CD8-positive, alpha-beta memory T cell (primary cell): Measurements from ENCODE around the gene C16orf54. TPM values are rescaled to one million over a fixed set of nuclear protein-coding genes. Genes with fewer than 3 reads are reported as not detected.
"Not testable (repeated sequence)": the region's sequence is repeated elsewhere in the genome, so short reads cannot be mapped to it uniquely, and the experiment has no call there.

Experiments used
- CTCF ChIA-PET: fragments of 350-600 bp; sonication (Branson Sonifier 250); formaldehyde crosslinking; loops from one replicate; lab custom pipeline; 2021; ENCODE audit warnings: antibody characterized with exemption; lab: Charles Lee
- POLR2A ChIA-PET: fragments of 350-600 bp; sonication (Branson Sonifier 250); formaldehyde crosslinking; loops from one replicate; lab custom pipeline; 2021; ENCODE audit warnings: antibody characterized with exemption; lab: Charles Lee
- DNase-seq, 5 donors: peaks; one replicate each; pipeline versions ENCODE4 v3.0.0 to v3.0.0-alpha.2; 2020 to 2022; ENCODE audit warnings: mixed read lengths in 1 of 5
- H3K27ac ChIP-seq: one replicate; pipeline ENCODE4 v1.7.0; 2013; ENCODE audit warnings: low read depth, mild to moderate bottlenecking, low read length, moderate library complexity
- H3K27me3 ChIP-seq: 2 replicates; pipeline ENCODE4 v1.7.0; 2013; ENCODE audit warnings: low read length, mild to moderate bottlenecking; ENCODE audit not compliant: insufficient read depth, poor library complexity, severe bottlenecking
- H3K36me3 ChIP-seq: 2 replicates; pipeline ENCODE4 v1.7.0; 2013; ENCODE audit warnings: mild to moderate bottlenecking, low read length, moderate library complexity; ENCODE audit not compliant: insufficient read depth
- H3K4me1 ChIP-seq: 2 replicates; pipeline ENCODE4 v1.7.0; 2013; ENCODE audit warnings: mild to moderate bottlenecking, low read length, moderate library complexity; ENCODE audit not compliant: insufficient read depth
- H3K4me3 ChIP-seq: 2 replicates; pipeline ENCODE4 v1.7.0; 2013; ENCODE audit warnings: mild to moderate bottlenecking, low read length
- H3K9me3 ChIP-seq: 2 replicates; pipeline ENCODE4 v1.7.0; 2013; ENCODE audit warnings: mild to moderate bottlenecking, low read length
- H3K27ac Mint-ChIP-seq, 8 donors: one replicate each; pipeline ENCODE4 v1.8.0; 2020 to 2021; ENCODE audit warnings: mixed read lengths in 8 of 8, mild to moderate bottlenecking in 6 of 8, inconsistent platforms in 3 of 8, moderate library complexity in 3 of 8
- H3K27me3 Mint-ChIP-seq, 2 donors: one replicate each; pipeline ENCODE4 v1.8.0; 2020 to 2021; ENCODE audit warnings: mixed read lengths in 2 of 2, mild to moderate bottlenecking in 1 of 2, moderate library complexity in 1 of 2
- H3K36me3 Mint-ChIP-seq, 3 donors: one replicate each; pipeline ENCODE4 v1.8.0; 2020 to 2021; ENCODE audit warnings: mixed read lengths in 3 of 3, inconsistent platforms in 1 of 3, mild to moderate bottlenecking in 1 of 3
- H3K4me1 Mint-ChIP-seq, 3 donors: one replicate each; pipeline ENCODE4 v1.8.0; 2020 to 2021; ENCODE audit warnings: mixed read lengths in 3 of 3, inconsistent platforms in 1 of 3, mild to moderate bottlenecking in 1 of 3
- H3K4me3 Mint-ChIP-seq, 7 donors: one replicate each; pipeline ENCODE4 v1.8.0; 2020 to 2021; ENCODE audit warnings: mixed read lengths in 7 of 7, mild to moderate bottlenecking in 6 of 7, moderate library complexity in 4 of 7, inconsistent platforms in 2 of 7
- H3K9me3 Mint-ChIP-seq, 5 donors: one replicate each; pipeline ENCODE4 v1.8.0; 2020 to 2022; ENCODE audit warnings: mixed read lengths in 5 of 5, mild to moderate bottlenecking in 3 of 5, moderate library complexity in 2 of 5, inconsistent platforms in 1 of 5
- polyA plus RNA-seq: library from polyadenylated mRNA; unstranded; fragments of 300-500 nt; fragmentation: Illumina TruSeq; gene quantifications from one replicate; pipeline ENCODE4 v1.2.3, GENCODE V29; 2021
- total RNA-seq, 2 experiments: library from RNA; stranded (reverse); gene quantifications; one replicate each; pipeline ENCODE4 v1.2.3, GENCODE V29; 2021

The C16orf54 gene
- total and polyA plus RNA-seq, 3 experiments from 2014 or later: 32.3 to 45.0 (median 33.3) TPM

DNA sequence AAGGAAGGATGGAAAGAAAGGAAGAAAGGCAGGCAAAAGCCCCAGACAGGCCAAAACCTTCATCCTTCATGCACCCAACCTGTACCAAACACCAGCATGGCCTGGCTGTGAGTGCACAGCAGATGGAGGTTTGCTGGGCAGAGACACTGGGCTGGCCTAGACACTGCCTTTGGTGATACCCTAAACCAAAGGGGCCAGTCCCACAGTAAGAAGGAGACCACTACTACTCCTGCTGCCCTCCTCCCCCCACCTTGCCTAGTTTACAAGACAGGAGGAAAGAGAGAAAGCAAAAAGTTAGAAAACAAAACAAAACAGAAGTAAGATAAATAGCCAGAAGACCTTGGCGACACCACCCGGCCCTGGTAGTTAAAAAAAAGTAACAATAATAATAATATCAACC, 47.7 kb downstream of the C16orf54 start:
- H3K36me3 ChIP-seq: no peaks in the 10 kb centered on the region
- POLR2A ChIA-PET: no interaction called here
- H3K27me3 ChIP-seq: no peaks in the 10 kb centered on the region
- H3K4me3 ChIP-seq: no peak overlapping the region
- no peaks in the 10 kb centered on the region for H3K9me3 Mint-ChIP-seq
- no peak overlapping the region for H3K4me3 Mint-ChIP-seq
- H3K27ac Mint-ChIP-seq: no peak overlapping the region
- DNase-seq: no peak
- no peaks in the 10 kb centered on the region for H3K27me3 Mint-ChIP-seq
- no peak overlapping the region for H3K27ac ChIP-seq
- CTCF ChIA-PET: interaction anchor here (1.2 to 7.1 kb wide), 8 partner anchors 21 to 150 kb away, joined by 3 to 83 read pairs (median 50); partner anchors contain the start of genes KIF22, MVP and PAGR1
- H3K4me1 ChIP-seq: peaks cover 27% of the 10 kb centered on the region
- no peaks in the 10 kb centered on the region for H3K9me3 ChIP-seq
- no peaks in the 10 kb centered on the region for H3K36me3 Mint-ChIP-seq
- H3K4me1 Mint-ChIP-seq: peaks cover 29 to 33% (median 33%) of the 10 kb centered on the region in 3 donors

DNA sequence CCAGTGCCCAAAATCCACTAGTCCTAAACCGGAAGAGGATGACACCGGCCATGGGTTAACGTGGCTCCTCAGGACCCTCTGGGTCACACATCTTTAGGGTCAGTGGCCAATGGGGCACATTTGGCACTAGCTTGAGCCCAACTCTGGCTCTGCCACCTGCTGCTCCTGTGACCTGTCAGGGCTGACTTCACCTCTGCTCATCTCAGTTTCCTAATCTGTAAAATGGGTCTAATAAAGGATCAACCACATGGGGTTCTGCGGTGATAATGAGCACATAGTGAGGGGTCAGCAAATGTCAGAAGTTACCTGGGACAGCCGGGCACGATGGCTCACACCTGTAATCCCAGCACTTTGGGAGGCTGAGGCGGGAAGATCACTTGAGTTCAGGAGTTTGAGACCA, 48.4 kb downstream of the C16orf54 start:
- no peak overlapping the region for H3K27ac ChIP-seq
- H3K27ac Mint-ChIP-seq: peak overlapping the region in 2 of 8 donors; percentile 42 to 84
- DNase-seq: no peak
- no peaks in the 10 kb centered on the region for H3K27me3 Mint-ChIP-seq
- H3K4me1 Mint-ChIP-seq: peaks cover 22 to 27% (median 27%) of the 10 kb centered on the region in 3 donors
- H3K4me3 ChIP-seq: no peak overlapping the region
- no peaks in the 10 kb centered on the region for H3K9me3 ChIP-seq
- no peaks in the 10 kb centered on the region for H3K36me3 Mint-ChIP-seq
- H3K4me1 ChIP-seq: peaks cover 21% of the 10 kb centered on the region
- ChIA-PET CTCF (interaction anchor here (0.9 to 2.2 kb wide), 3 partner anchors 32 to 151 kb away, joined by 3 to 8 read pairs (median 6); no protein-coding TSS in a partner anchor), POLR2A (no interaction called here)
- H3K27me3 ChIP-seq: no peaks in the 10 kb centered on the region
- H3K36me3 ChIP-seq: no peaks in the 10 kb centered on the region
- H3K9me3 Mint-ChIP-seq: no peaks in the 10 kb centered on the region
- peak overlapping the region in 1 of 7 donors; percentile 41 for H3K4me3 Mint-ChIP-seq

DNA sequence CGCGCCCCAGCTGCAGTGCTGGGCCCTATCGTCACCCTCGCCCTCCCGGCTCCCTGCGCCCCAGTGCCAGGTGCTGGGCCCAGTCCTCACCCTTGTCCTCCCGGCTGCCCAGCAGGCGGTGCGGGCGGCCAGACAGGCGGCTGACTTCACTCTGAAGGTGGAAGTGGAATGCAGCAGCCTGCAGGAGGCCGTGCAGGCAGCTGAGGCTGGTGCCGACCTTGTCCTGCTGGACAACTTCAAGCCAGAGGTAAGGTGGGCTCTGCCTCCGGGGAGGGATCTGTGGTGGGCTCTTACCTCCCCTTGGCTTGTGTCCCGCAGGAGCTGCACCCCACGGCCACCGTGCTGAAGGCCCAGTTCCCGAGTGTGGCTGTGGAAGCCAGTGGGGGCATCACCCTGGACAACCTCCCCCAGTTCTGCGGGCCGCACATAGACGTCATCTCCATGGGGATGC, 48.9 kb downstream of the C16orf54 start:
- Mint-ChIP-seq H3K27me3 (no peaks in the 10 kb centered on the region), H3K4me1 (peaks cover 18 to 22% (median 22%) of the 10 kb centered on the region in 3 donors), H3K9me3 (no peaks in the 10 kb centered on the region), H3K36me3 (no peaks in the 10 kb centered on the region), H3K27ac (no peak overlapping the region), H3K4me3 (no peak overlapping the region)
- CTCF ChIA-PET: interaction anchor here (0.7 to 2.2 kb wide), 4 partner anchors 32 to 151 kb away, joined by 3 to 8 read pairs (median 4); partner anchors contain the start of gene PAGR1
- H3K27me3 ChIP-seq: no peaks in the 10 kb centered on the region
- H3K27ac ChIP-seq: no peak overlapping the region
- peaks cover 16% of the 10 kb centered on the region for H3K4me1 ChIP-seq
- H3K36me3 ChIP-seq: no peaks in the 10 kb centered on the region
- H3K4me3 ChIP-seq: no peak overlapping the region
- no peak for DNase-seq
- no peaks in the 10 kb centered on the region for H3K9me3 ChIP-seq
- POLR2A ChIA-PET: no interaction called here

DNA sequence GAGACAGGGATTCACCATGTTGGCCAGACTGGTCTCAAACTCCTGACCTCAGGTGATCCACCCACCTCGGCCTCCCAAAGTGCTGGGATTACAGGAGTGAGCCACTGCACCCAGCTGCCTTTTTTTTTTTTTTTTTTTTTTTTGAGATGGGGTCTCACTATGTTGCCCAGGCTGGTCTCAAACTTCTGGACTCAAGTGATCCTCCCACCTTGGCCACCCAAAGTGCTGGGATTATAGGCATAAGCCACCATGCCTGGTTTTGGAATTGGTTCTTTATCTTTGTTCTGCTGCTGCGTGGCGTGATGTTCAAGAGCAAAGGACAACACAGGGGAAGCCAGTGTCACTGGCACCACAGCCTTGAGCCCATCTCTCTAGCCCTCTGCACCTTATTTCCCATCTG, 50.1 kb downstream of the C16orf54 start:
- not testable (repeated sequence) for H3K36me3 Mint-ChIP-seq

DNA sequence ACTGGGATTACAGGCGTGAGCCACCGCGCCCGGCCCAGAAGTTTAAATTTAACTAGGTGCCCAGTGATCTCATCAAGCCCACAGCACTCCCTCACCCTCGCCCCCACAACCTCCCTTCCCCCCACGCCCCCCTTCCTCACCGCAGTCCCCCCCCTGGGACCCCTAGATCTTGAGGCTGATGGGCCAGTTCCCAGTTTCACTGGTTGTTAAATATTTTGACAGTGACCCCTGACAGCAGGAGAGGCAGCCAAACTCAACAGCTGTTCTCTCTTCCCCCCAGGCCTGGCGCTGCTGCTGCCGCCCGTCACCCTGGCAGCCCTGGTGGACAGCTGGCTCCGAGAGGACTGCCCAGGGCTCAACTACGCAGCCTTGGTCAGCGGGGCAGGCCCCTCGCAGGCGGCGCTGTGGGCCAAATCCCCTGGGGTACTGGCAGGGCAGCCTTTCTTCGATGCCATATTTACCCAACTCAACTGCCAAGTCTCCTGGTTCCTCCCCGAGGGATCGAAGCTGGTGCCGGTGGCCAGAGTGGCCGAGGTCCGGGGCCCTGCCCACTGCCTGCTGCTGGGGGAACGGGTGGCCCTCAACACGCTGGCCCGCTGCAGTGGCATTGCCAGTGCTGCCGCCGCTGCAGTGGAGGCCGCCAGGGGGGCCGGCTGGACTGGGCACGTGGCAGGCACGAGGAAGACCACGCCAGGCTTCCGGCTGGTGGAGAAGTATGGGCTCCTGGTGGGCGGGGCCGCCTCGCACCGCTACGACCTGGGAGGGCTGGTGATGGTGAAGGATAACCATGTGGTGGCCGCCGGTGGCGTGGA, 51.2 kb downstream of the C16orf54 start:
- Histone ChIP-seq H3K9me3 (no peaks in the 10 kb centered on the region), H3K4me3 (no peak overlapping the region), H3K27ac (no peak overlapping the region), H3K27me3 (no peaks in the 10 kb centered on the region), H3K36me3 (no peaks in the 10 kb centered on the region), H3K4me1 (peaks cover 5% of the 10 kb centered on the region)
- no peaks in the 10 kb centered on the region for H3K9me3 Mint-ChIP-seq
- ChIA-PET CTCF (interaction anchor here (0.7 to 1.3 kb wide), 4 partner anchors 50 to 302 kb away, joined by 3 read pairs; partner anchors contain the start of gene MVP), POLR2A (interaction anchor here (0.6 kb wide), 1 partner anchor 123 kb away, joined by 4 read pairs; no protein-coding TSS in a partner anchor)
- no peak for DNase-seq
- H3K27ac Mint-ChIP-seq: no peak overlapping the region
- H3K4me3 Mint-ChIP-seq: no peak overlapping the region
- no peaks in the 10 kb centered on the region for H3K36me3 Mint-ChIP-seq
- H3K27me3 Mint-ChIP-seq: peaks cover 0 to 2% of the 10 kb centered on the region in 2 donors
- peaks cover 6 to 11% (median 10%) of the 10 kb centered on the region in 3 donors for H3K4me1 Mint-ChIP-seq

More for the DNA sequence above, 50.1 kb downstream of the C16orf54 start:
- ChIA-PET CTCF (interaction anchor here (0.9 to 2.2 kb wide), 4 partner anchors 33 to 153 kb away, joined by 3 to 8 read pairs (median 4); partner anchors contain the start of gene MVP), POLR2A (interaction anchor here (0.7 kb wide), 1 partner anchor 17 kb away, joined by 8 read pairs; the partner anchor contains the start of gene QPRT)
- not testable (repeated sequence) for H3K9me3 Mint-ChIP-seq, DNase-seq, H3K9me3 ChIP-seq, H3K27me3 ChIP-seq, H3K27ac Mint-ChIP-seq, H3K4me1 ChIP-seq, H3K4me3 Mint-ChIP-seq, H3K36me3 ChIP-seq, H3K4me3 ChIP-seq, H3K27ac ChIP-seq, H3K27me3 Mint-ChIP-seq
- H3K4me1 Mint-ChIP-seq: peaks cover 12 to 15% (median 14%) of the 10 kb centered on the region in 3 donors

DNA sequence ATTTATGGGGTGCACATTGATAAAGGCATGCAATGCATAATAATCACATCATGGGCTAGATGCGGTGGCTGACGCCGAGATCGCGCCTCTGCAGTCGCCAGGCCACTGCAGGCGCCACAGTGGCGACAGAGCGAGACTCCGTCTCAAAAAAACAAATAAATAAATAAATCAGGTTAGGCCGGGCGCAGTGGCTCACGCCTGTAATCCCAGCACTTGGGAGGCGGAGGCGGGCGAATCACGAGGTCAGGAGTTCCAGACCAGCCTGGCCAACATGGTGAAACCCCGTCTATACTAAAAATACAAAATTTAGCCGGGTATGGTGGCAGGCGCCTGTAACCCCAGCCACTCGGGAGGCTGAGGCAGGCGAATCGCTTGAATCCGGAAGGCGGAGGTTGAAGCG, 53.2 kb downstream of the C16orf54 start:
- H3K9me3 ChIP-seq, H3K27ac Mint-ChIP-seq, H3K4me1 Mint-ChIP-seq, H3K27me3 ChIP-seq, H3K27me3 Mint-ChIP-seq, H3K36me3 Mint-ChIP-seq, H3K27ac ChIP-seq, H3K4me3 Mint-ChIP-seq, H3K4me3 ChIP-seq, H3K9me3 Mint-ChIP-seq, DNase-seq, H3K4me1 ChIP-seq, POLR2A ChIA-PET, H3K36me3 ChIP-seq: not testable (repeated sequence)
- CTCF ChIA-PET: interaction anchor here (1.3 to 2.5 kb wide), 7 partner anchors 13 to 330 kb away, joined by 3 to 14 read pairs (median 5); partner anchors contain the start of genes C16orf92 and KIF22
